K562 (cell line): ENCODE results near the gene CHN1. TPM values are rescaled to one million over a fixed set of nuclear protein-coding genes. Genes with fewer than 3 reads are reported as not detected.

ENCODE experiments used
- ATAC-seq: fragments of 200-7000 bp; cut with Tn5 transposase; 3 replicates; pipeline ENCODE4 v1.9.1; 2020; ENCODE audit warnings: moderate library complexity
- BruUV-seq: library from RNA; stranded (reverse); fragments of 400-500 nt; replicated peaks from 2 replicates; lab custom pipeline; 2021; lab: Mats Ljungman, UMichigan
- CTCF ChIA-PET: fragments of 300-600 bp; formaldehyde crosslinking; extraction: SDS; loops from one replicate; lab custom pipeline; 2021; ENCODE audit warnings: low intra/inter-chr PET ratio; lab: Yijun Ruan, JAX
- POLR2A ChIA-PET: fragments of 300-600, 350-650 bp; sonication (Branson Sonifier 250); formaldehyde crosslinking; extraction: SDS; loops from one replicate; lab custom pipeline; 2021; ENCODE audit warnings: antibody characterized with exemption, inconsistent platforms; lab: Yijun Ruan, JAX
- DNase-seq, 4 experiments: peaks; one replicate each; pipeline versions ENCODE4 v3.0.0 to v3.0.0-alpha.2; 2011 to 2018; ENCODE audit warnings: low spot score in 3 of 4, mixed read lengths in 3 of 4; ENCODE audit errors: extremely low read depth in 1 of 4
- FAIRE-seq: peaks from 2 replicates; lab custom pipeline; 2011; peaks lifted over from hg19 to GRCh38; lab: Jason Lieb, UNC
- H2AFZ ChIP-seq: 2 replicates; pipeline ENCODE4 v1.6.0; 2011; ENCODE audit warnings: low read depth, low read length, control low read depth, inconsistent platforms
- H3K27ac ChIP-seq: fragments of 200-600 bp; 3 replicates; pipeline ENCODE4 v1.8.0; 2011; ENCODE audit warnings: low read depth, mild to moderate bottlenecking, control low read depth, inconsistent platforms, low read length, moderate library complexity, mixed read lengths; ENCODE audit errors: extremely low read depth
- H3K27me3 ChIP-seq, 2 experiments: fragments of 300-600 bp in 1 of 2; 2 replicates in 1 of 2; 3 replicates in 1 of 2; pipeline versions ENCODE4 v1.6.0 to v1.8.0; 2011; ENCODE audit warnings: inconsistent platforms in 2 of 2, low read length in 2 of 2, mild to moderate bottlenecking in 1 of 2, mixed read lengths in 1 of 2, moderate library complexity in 1 of 2; ENCODE audit not compliant: control insufficient read depth in 2 of 2, insufficient read depth in 2 of 2
- H3K36me3 ChIP-seq: fragments of 300-600 bp; 3 replicates; pipeline ENCODE4 v1.8.0; 2011; ENCODE audit warnings: mild to moderate bottlenecking, low read length, inconsistent platforms; ENCODE audit not compliant: control insufficient read depth, insufficient read depth
- H3K4me1 ChIP-seq, 2 experiments: fragments of 200-600 bp in 1 of 2; replicated peaks in 1 of 2; 2 replicates in 1 of 2; 3 replicates in 1 of 2; pipeline versions ENCODE4 v1.5.1 to v1.8.0; 2011; ENCODE audit warnings: inconsistent platforms in 2 of 2, low read length in 2 of 2, mild to moderate bottlenecking in 1 of 2, mixed read lengths in 1 of 2, moderate library complexity in 1 of 2; ENCODE audit not compliant: control insufficient read depth in 2 of 2, insufficient read depth in 2 of 2
- H3K4me2 ChIP-seq: 2 replicates; pipeline ENCODE4 v1.6.1; 2011; ENCODE audit warnings: low read length, control low read depth, inconsistent platforms, mixed read lengths; ENCODE audit not compliant: insufficient read depth
- H3K4me3 ChIP-seq: fragments of 200-600 bp; sonication (generic), shearing (Covaris generic); 2 replicates; pipeline ENCODE4 v1.5.1; 2016; ENCODE audit warnings: control low read depth, inconsistent platforms
- H3K79me2 ChIP-seq: fragments of 200-600 bp; 3 replicates; pipeline ENCODE4 v1.8.0; 2011; ENCODE audit warnings: low read length, inconsistent platforms; ENCODE audit not compliant: control insufficient read depth, insufficient read depth
- H3K9ac ChIP-seq, 2 experiments: 2 replicates each; pipeline versions ENCODE4 v1.6.0 to v1.6.1; 2011; ENCODE audit warnings: low read depth in 2 of 2, low read length in 2 of 2, control low read depth in 1 of 2, inconsistent platforms in 1 of 2, mild to moderate bottlenecking in 1 of 2, mixed read lengths in 1 of 2; ENCODE audit not compliant: insufficient read depth in 1 of 2
- H3K9me1 ChIP-seq: one replicate; pipeline ENCODE4 v1.6.0; 2011; ENCODE audit warnings: inconsistent platforms, mild to moderate bottlenecking, low read length, moderate library complexity; ENCODE audit not compliant: control insufficient read depth, insufficient read depth
- H3K9me3 ChIP-seq: replicated peaks from 2 replicates; pipeline ENCODE4 v1.5.1; 2011; ENCODE audit warnings: low read depth, low read length, inconsistent platforms; ENCODE audit not compliant: control insufficient read depth, insufficient read depth
- H4K20me1 ChIP-seq: replicated peaks from 2 replicates; pipeline ENCODE4 v1.6.1; 2011; ENCODE audit warnings: low read length, inconsistent platforms, mixed read lengths; ENCODE audit not compliant: control insufficient read depth, insufficient read depth
- BDP1 ChIP-seq: IDR thresholded peaks from 3 replicates; pipeline ENCODE4 v1.6.1; 2011; ENCODE audit not compliant: insufficient read length, insufficient read depth
- CHCHD3 ChIP-seq: fragments of 250-450 bp; sonication (Bioruptor Pico); IDR thresholded peaks from 2 replicates; pipeline ENCODE4 v2.1.2; 2022; ENCODE audit warnings: mild to moderate bottlenecking
- COPS2 ChIP-seq: fragments of 450-650 bp; conservative IDR thresholded peaks from 2 replicates; pipeline ENCODE4 v1.6.1; 2016; ENCODE audit warnings: mild to moderate bottlenecking, moderate library complexity
- CREB1 ChIP-seq, 2 experiments: sonication (generic) in 1 of 2; formaldehyde crosslinking in 1 of 2; IDR thresholded peaks; 2 replicates each; pipeline versions ENCODE4 v1.6.1 to v1.8.0; 2012 to 2022; ENCODE audit warnings: inconsistent platforms in 1 of 2, mild to moderate bottlenecking in 1 of 2, missing genetic modification reagents in 1 of 2, moderate library complexity in 1 of 2
- ETV1 ChIP-seq: fragments of 450-650 bp; conservative IDR thresholded peaks from 2 replicates; pipeline ENCODE4 v1.6.1; 2016; ENCODE audit warnings: missing genetic modification characterization, control low read depth, low read depth, missing compliant biosample characterization
- ILK ChIP-seq: fragments of 450-650 bp; IDR thresholded peaks from 2 replicates; pipeline ENCODE4 v1.6.1; 2016; ENCODE audit warnings: missing genetic modification characterization, low read depth, mild to moderate bottlenecking, missing compliant biosample characterization, moderate library complexity, borderline replicate concordance
- MGA ChIP-seq: fragments of 450-650 bp; IDR thresholded peaks from 2 replicates; pipeline ENCODE4 v1.6.1; 2016; ENCODE audit warnings: mild to moderate bottlenecking, moderate library complexity
- RAD21 ChIP-seq, 2 experiments: fragments of 250-450 bp in 1 of 2; fragments of 450-650 bp in 1 of 2; sonication (Bioruptor Pico) in 1 of 2; formaldehyde crosslinking in 1 of 2; IDR thresholded peaks in 1 of 2; conservative IDR thresholded peaks in 1 of 2; 2 replicates each; pipeline versions ENCODE4 v1.4.0 to v1.8.0; 2020 to 2022; ENCODE audit warnings: mild to moderate bottlenecking in 2 of 2, moderate library complexity in 1 of 2
- SNRNP70 ChIP-seq: fragments of 200-400 bp; formaldehyde crosslinking; optimal IDR thresholded peaks from 2 replicates; pipeline ENCODE3; 2017; ENCODE audit warnings: low read depth, low read length
- SRSF3 ChIP-seq: fragments of 200-400 bp; formaldehyde crosslinking; IDR thresholded peaks from 2 replicates; pipeline ENCODE4 v1.6.1; 2016; ENCODE audit warnings: mild to moderate bottlenecking, low read length, moderate library complexity; ENCODE audit not compliant: insufficient read depth
- ZC3H8 ChIP-seq: fragments of 450-650 bp; IDR thresholded peaks from 2 replicates; pipeline ENCODE4 v1.6.1; 2017
- ZKSCAN3 ChIP-seq: fragments of 250-450 bp; sonication (Bioruptor Pico); IDR thresholded peaks from 2 replicates; pipeline ENCODE4 v1.4.0; 2020
- ZNF644 ChIP-seq: fragments of 200-800 bp; sonication (Bioruptor generic); IDR thresholded peaks from 2 replicates; pipeline ENCODE4 v1.6.1; 2016; ENCODE audit warnings: low read depth, missing genetic modification characterization, missing compliant biosample characterization
- in situ Hi-C: fragments of 300-500 bp; cut with MboI; formaldehyde crosslinking; loops from 4 replicates; pipeline ENCODE4 v1.15.0; 2018; ENCODE audit warnings: inconsistent platforms, mixed read lengths
- intact Hi-C: fragments of 100-400 bp; cut with micrococcal nuclease; formaldehyde crosslinking; loops from 2 replicates; pipeline ENCODE4 v1.14.2; 2022
- polyA plus RNA-seq, 8 experiments: library from polyadenylated mRNA; depleted of rRNA in 4 of 8; stranded (reverse) in 5 of 8; unstranded in 3 of 8; fragments of >200 nt; fragmentation: Nextera tagmentation in 2 of 8; fragmentation: Illumina TruSeq in 1 of 8; extraction: Ambion mirVana in 2 of 8; extraction: Trizol in 1 of 8; gene quantifications; 2 replicates each; pipeline versions ENCODE4 v1.2.1 to v1.2.3, GENCODE V29; 2011 to 2014; ENCODE audit warnings: inconsistent platforms in 1 of 8, missing spikeins in 1 of 8
- total RNA-seq, 7 experiments: library from RNA; depleted of rRNA in 6 of 7; stranded (reverse); fragments of >200 nt in 6 of 7; fragmentation: Illumina TruSeq in 2 of 7; extraction: Trizol in 2 of 7; gene quantifications; 2 replicates each; pipeline versions ENCODE4 v1.2.1 to v1.2.3, GENCODE V29; 2011 to 2021; ENCODE audit warnings: low replicate concordance in 1 of 7

CHN1 gene
- total and polyA plus RNA-seq, 9 of the 15 experiments (the other 6 are each of a cell fraction or from before 2014, with no cell fraction given) = 0.17 to 2.0 (median 0.87) TPM

GRCh38 chr2:174796319-174796771 is 208.8 kb downstream of the CHN1 start:
- Histone ChIP-seq H3K27ac (no peak overlapping the region), H4K20me1 (no peaks in the 10 kb centered on the region), H3K36me3 (no peaks in the 10 kb centered on the region), H3K79me2 (no peaks in the 10 kb centered on the region), H3K27me3 (peaks cover 4 to 21% of the 10 kb centered on the region in 2 experiments; a peak in 3 of 5 replicates), H3K9me3 (no peaks in the 10 kb centered on the region), H3K9me1 (no peaks in the 10 kb centered on the region), H3K9ac (no peak overlapping the region), H3K4me2 (no peak overlapping the region), H3K4me3 (no peak overlapping the region), H3K4me1 (no peaks in the 10 kb centered on the region), H2AFZ (no peak overlapping the region)
- intact Hi-C loops (no loop called here), in situ Hi-C loops (no loop called here)
- ChIA-PET CTCF (no interaction called here), POLR2A (interaction anchor here (0.9 to 1.2 kb wide), 2 partner anchors 13 to 23 kb away, joined by 3 read pairs; no protein-coding TSS in a partner anchor)
- no TSS peak for BruUV-seq
- DNase-seq = no peak
- ATAC-seq = no peak
- FAIRE-seq = no peak
- TF ChIP-seq COPS2 (no peak), BDP1 (no peak), CREB1 (IDR thresholded peaks at IDR 0.05) (no peak), CREB1 (CRISPR knock-in tag; IDR thresholded peaks at IDR 0.05) (no peak), ZNF644 (no peak), SNRNP70 (no peak), RAD21 (CRISPR knock-in tag; conservative IDR thresholded peaks at IDR 0.05 in 1 of 2, IDR thresholded peaks at IDR 0.05 in 1 of 2) (no peak), MGA (no peak), CHCHD3 (CRISPR knock-in tag) (no peak), ETV1 (no peak), SRSF3 (no peak), ZKSCAN3 (no peak), ZC3H8 (no peak), ILK (tag) (no peak)
